Inflammatory macrophage treated with lipopolysaccharide for 4 hours (primary cell): ENCODE measurements around the gene ATOSB.
"Not testable (repeated sequence)": the region's sequence is repeated elsewhere in the genome, so short reads cannot be mapped to it uniquely, and the experiment has no call there.

Experiments
- DNase-seq: peaks from one replicate; pipeline ENCODE4 v3.0.0-alpha.2; 2020

ATOSB gene, protein sequence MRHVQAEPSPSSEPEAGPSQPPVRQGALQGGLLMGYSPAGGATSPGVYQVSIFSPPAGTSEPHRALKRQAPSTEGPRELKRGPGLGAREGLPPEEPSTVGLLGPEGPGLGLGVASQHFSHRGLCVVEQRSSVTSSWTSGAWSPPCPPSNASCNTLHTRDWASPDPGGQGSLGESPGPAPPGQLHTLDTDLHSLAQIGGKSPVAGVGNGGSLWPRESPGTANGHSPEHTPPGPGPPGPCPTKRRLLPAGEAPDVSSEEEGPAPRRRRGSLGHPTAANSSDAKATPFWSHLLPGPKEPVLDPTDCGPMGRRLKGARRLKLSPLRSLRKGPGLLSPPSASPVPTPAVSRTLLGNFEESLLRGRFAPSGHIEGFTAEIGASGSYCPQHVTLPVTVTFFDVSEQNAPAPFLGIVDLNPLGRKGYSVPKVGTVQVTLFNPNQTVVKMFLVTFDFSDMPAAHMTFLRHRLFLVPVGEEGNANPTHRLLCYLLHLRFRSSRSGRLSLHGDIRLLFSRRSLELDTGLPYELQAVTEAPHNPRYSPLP

DNA sequence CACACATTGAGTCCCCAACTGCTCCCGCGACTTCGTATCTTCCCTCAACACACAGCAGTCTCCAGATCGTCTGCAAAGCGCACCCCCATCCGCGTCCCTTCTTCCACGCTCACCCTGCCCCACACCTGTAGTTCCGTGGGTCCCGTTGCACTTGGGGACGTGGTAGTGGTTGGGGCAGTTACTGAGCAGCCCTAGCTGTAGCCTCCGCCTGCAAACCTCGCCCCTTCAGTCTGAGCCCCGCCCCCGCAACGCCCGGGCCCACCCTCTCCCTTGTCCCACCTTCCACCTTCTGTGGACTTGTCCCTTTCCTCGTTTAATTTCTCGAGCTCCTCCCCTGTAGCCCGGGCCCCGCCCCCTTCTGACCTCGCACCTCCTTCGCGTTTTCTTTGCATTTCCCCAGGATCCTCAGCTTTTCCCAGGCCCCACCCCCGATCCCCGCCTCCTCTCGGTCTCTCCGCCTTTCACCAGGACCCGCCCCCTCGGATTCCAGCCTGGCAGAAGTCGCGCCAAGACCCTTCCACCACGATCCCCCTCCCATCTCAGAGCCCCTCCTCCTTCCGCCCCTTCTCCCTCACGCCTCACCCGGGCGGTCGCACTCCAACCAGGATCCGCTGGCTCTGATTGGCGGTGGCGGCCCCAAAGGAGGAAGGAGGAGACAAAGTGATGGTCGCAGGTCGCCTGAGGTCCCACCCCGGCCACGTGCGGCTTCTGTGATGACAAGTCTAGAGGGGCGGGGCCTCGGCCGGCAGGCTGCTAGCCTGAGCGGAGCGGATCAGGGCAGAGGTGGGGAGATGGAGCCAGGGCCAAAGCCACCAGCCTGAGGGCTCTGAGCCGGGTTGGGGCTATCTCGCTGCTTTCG is at the start of gene ATOSB:
Gene ATOSB (minus strand): TSS at position 183 of the 859 bp plus-strand sequence. CDS start 7,588 bp downstream, outside the sequence.
- DNase-seq, result peak; percentile 97

DNA sequence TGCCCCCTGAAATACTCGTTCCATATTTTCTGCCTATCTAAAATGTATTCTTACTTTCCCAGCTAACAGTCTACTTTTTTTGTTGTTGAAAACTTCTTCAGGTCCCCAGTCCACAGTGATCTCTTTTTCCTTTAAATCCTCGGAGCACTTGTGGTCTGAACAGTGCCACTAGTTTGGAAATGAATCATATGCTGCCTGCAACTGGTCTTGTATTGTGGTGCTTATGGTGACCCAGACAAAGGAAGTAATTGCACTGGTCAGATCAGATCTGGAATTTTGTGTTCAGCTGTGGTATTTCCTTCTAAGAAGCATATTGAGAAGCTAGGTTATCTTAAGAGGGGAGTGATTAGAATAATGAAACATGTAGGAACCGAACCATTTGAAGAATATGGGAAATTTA is 49.0 kb upstream of the ATOSB start:
- DNase-seq, result no peak

DNA sequence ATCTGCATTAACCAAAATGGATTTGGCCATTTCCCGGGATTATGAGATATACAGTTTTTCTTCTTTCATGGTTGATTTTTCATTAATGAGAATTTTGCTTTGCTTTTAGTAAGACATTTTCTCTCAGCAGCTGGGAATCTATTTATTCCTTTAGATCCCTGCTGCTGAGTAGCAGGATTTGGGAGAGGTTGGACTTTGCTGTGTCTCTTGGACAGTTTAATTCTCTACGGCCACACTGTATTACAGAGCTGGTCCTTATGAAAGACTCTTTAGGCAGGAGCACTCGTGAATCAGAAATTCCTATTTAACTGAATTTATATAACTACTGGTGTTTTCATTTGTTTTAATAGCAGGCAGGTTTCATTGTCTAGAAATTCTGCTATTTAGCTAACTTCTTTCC is 47.8 kb upstream of the ATOSB start:
- no peak for DNase-seq

DNA sequence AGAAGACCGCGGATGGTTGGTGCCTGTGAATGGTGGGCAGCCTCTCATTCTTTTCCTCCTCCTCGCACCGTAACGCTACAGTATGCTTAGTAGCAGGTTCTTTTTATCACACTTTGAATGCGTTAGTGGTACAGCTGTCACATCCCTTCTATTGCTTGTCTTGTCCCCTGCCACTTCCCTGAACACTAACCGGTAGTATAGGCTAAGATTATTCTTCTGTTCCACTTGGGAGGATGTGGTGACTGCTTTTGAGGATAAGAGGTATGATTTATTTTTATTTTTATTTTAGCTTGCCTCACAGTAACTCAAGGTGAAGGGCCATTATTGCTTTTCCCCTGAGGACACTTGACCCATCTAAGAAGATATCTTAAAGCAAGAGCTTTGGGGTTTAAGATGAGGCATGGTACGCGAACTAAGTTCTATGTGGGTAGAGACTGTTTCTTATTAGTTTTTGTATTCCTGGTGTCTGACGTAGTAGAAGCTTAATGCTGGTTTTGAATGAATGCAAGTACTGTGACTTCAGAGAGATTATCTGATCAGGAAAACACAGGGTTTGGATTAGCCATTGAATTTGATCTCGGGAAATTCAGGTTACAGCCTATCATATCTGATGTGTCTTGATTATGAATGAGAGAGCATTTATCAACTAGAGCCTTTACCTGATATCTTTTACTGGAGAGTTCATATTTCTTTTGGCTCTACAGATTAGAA is 47.1 kb upstream of the ATOSB start:
- peak; percentile 11 for DNase-seq

DNA sequence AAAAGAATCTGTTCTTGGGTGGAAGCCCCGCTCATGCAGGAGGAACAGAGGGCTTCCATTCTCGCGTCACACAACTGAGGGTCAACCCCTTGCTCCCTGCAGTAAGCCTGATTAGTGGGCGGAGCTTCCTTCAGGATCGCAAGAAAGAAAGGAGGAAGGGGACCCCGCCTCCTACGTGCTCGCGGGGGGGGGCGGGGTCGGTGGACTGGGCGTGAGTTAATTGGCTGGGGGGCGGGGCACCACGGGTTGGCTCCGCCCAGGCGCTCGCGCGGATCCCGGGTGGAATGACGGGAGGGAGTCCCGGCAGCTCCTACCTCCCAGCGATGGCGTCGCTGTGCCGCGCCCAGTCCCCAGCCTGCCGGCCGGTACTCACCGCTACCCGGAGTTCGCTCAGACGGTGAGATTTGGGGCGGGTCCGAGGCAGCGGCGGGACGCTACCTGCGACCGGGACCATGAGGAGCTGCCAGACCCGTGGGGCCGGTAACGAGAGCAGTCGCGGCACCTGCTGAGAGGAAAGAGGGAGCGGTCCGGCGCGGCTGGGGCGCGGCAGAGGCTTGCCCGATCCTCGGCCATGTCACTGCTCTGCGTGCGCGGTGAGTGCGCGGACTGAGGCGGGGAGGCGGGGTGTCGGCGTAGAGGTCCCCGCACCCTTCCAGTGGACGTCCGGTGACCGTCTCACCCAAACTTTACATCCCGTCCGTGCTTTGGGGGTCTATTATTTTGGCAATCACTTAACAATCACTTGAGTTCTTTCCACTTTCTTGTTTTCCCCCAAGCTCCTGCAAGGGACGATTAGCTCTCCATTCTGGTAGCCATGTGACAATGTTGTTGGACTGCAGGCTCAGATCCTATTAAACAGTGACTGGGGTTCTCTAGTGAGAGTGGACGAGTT is 46.3 kb upstream of the ATOSB start, which contains the start of gene UNC13B:
Gene UNC13B (plus strand): TSS at position 297 of the 892 bp plus-strand sequence. CDS start 275 bp downstream, at position 572.
- peak; percentile 92 for DNase-seq

DNA sequence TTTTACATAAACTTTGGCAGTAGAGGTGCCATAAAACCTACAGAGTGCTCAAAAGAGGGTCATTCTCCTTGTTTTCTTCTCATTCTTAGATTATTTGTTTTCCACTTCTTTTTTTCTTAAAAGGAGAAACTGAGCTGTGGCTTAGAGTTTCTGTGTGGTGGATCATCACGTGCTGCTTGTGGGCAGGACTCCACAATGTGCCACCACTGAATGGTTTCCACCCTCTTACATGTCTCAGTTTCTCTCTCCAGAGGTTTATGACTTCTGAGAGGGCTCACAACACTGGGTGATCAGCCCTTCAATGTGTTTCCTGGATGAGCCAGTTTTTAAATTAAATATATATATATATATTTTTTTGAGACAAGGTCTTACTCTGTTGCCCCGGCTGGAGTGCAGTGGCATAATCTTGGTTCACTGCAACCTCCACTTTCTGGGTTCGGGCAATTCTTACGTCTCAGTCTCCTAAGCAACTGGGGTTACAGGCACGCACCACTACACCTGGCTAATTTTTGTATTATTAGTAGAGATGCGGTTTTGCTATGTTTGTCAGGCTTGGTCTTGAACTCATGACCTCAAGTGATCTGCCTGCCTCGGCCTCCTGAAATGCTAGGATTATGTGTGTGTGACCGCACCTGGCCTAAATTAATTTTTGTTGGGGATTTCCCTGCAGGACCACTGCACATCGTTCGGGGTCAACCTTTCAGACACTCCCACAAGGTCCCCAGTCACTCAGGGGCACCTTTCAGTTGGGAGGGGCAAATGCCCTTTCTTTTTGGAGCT is 43.0 kb upstream of the ATOSB start:
- no peak for DNase-seq

DNA sequence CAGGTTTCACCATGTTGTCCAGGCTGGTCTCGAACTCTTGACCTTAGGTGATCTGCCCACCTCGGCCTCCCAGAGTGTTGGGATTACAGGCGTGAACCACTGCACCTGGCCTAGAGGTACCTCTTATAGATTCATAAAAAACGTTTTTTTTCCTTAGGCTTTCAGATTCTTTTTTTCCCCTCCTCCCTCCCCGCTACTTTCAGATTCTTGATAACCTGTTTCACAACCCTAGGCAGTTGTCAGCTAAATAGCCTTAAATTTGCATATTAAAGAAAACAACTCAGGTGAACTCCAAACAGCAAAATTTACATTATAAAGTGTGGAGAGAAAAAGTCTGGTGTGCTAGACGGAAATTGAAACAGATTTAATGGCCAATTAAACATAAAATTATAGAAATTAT is 42.2 kb upstream of the ATOSB start:
- not testable (repeated sequence) for DNase-seq

DNA sequence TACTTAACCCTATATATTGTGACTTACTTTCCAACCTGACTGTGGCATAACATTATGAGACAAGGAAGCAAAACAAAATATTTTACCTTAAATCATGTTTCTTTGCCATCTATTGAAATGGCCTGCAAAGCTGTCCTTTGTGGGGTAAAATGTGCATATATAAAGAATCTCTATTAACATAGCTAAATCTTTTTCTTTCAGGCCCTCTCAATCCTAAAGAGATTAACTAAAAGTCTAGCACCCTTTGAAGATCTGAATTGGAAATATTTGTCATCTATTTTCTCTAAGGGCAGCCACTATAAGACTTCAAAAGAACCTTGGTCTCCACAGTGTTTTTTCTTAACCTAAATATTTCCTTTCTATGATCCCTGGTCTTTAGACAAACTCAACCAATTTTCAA is 41.1 kb upstream of the ATOSB start:
- no peak for DNase-seq

DNA sequence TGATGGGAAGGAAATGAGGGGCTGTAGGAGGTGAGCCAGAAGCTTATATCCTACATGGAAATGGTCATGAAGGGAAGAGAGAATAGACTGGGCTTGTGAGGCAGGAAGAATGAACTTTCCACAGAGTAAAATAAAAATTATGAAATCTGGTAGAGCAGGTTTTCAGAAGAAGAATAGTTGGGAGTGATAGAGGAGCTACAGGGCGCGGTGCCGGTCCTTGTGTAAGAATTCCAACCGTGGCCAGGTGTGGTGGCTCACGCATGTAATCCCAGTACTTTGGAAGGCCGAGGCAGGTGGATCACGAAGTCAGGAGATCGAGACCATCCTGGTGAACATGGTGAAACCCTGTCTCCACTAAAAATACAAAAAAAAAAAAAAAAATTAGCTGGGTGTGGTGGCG is 37.3 kb upstream of the ATOSB start:
- DNase-seq, result no peak

DNA sequence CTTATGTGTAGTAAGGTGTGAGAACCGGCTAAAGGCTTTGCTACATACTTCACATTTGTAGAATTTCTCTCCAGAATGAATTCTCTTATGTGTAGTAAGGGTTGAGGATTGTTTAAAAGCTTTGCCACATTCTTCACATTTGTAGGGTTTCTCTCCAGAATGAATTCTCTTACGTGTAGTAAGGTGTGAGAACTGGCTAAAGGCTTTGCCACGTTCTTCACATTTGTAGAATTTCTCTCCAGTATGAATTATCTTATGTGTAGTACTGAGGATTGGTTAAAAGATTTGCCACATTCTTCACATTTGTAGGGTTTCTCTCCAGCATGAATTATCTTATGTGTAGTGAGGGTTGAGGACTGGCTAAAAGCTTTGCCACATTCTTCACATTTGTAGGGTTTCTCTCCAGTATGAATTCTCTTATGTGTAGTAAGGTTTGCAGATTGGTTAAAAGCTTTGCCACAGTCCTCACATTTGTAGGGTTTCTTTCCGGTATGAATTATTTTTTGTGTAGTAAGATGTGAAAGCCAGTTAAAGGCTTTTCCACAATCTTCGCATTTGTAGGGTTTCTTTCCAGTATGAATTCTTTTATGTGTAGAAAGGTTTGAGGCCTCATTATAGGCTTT is 32.4 kb upstream of the ATOSB start:
- DNase-seq, result not testable (repeated sequence)

DNA sequence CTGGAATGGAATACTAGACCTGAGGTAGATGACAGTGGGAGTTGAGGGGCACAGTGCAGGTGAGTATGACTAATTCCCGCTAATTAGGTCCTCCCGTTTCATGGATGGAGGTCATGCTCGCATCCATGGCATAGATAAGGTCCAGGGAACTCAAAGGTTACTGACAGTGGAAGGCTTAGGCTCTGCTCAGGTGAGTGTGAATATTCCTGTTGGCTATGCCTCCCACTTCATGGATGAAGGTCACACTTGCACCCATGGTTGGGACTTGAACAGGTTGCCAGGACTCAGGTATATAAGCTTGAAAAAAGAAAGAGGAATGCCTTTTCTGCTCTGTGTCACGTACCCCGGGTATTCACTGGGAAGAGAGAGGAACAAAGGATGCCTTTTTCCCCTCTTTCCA is 26.4 kb upstream of the ATOSB start:
- DNase-seq, result no peak

DNA sequence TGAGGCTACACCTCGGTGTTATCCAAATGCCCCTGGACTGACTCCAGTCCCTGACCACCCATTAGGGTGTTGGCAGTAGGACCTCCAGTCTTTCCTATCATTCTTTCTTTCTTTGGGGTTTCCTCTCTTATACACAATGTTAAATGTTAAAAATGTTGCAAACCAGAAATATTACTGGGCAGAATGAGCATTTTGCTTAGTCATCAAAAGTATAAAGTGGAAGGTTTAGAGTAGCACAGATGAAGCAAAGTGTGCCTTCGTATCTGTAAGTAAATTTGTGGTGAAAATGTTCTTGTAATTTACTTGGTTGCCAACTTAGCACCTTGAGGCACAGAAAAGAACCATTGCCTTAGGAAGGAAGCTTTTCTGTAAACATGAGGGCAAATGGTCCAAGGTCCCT is 24.4 kb upstream of the ATOSB start:
- DNase-seq, result no peak

DNA sequence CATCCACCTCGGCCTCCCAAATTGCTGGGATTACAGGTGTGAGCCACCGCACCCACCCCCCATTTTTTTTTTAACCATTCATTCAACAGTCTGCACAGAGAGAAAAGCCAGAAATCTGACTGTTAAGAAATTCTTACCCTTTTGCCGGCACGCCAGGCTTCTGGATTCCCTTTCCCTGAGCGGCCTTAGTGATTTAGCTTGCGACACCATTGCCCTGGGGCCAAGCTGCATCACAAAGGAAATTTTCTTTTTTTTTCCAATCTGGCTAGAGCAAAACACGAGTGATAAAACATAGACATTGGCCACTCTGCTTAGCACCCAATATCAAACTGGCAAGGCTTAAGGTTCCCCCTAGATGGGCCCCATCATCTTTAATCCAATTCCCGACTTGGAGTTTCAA is 21.2 kb upstream of the ATOSB start:
- DNase-seq, result no peak

DNA sequence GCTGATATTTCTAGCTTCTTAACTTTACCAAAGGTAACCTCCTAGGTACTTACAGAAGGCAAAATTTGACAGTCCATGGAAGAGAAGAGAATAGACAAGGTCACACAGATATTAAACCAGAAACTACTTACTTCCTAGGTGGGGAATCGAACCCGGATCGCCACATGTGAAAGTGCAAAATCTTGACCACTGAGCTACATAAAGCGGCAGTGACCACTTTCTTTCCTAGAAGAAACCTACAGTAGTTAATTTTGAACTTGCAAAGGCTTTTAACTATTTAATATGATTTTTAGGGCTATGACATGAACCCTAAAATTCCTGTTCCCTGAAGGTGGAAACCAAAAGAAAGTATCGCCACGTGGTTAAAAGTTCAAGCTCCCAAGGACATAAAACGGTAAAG is 20.3 kb upstream of the ATOSB start:
- no peak for DNase-seq

DNA sequence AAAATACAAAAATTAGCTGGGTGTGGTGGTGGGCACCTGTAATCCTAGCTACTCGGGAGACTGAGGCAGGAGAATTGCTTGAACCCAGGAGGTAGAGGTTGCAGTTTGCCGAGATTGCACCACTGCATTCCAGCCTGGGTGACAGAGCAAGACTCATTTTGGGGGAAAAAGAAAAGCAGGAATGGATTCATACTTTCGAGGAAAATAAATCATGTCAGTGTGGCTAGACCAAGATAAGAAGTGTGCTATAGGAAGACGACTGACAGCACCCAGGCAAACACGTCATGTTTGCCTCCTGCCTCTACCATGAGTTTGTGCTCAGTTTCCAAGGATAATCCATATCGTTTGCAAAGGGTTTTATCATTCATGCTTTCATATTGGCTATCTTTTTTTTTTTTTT is 19.3 kb upstream of the ATOSB start:
- DNase-seq, result no peak

DNA sequence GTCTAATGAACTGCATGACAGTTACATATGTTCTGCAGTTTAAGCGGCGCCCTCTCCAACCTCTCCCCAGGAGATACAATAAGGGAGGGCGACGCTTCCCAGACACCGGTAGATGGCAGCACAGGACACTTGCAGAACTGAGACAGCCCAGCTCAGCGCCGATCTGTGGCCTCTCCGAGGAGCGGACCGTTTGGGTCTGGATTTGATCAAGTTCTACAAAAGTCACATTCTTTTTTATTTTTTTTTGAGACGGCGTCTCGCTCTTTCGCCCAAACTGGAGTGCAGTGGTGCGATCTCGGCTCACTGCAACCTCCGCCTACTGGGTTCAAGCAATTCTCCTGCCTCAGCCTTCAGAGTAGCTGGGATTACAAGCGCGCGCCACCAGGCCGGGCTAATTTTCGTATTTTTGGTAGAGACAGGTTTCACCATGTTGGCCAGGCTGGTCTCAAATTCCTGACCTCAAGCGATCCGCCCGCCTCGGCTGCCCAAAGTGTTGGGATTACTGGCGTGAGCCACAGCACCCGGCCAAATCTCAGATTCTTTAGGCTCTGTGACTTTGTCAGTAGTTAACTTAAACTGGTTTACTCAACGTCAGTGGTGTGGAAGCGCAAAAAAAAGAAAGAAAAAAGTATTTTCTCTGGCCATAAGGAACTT is 1.4 kb upstream of the ATOSB start:
- peak; percentile 93 for DNase-seq

DNA sequence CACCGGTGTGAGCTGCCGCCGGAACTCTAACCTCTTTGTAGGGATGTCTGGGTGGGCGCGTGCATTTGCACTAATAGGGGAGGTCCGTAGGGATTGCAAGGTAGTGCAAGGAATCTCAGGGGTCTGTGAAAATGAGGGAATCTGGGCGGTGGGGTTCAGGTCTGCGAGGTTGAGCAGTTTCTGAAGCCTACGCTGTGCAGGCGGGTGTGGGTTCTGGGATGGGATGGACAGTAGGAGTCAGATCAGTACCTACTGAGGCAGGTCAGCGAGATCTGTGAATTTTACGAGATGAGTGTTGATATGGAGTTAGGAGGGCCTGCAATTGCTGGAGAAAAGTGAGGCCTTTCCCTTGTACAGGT is 856 bp upstream of the ATOSB start:
- no peak for DNase-seq

DNA sequence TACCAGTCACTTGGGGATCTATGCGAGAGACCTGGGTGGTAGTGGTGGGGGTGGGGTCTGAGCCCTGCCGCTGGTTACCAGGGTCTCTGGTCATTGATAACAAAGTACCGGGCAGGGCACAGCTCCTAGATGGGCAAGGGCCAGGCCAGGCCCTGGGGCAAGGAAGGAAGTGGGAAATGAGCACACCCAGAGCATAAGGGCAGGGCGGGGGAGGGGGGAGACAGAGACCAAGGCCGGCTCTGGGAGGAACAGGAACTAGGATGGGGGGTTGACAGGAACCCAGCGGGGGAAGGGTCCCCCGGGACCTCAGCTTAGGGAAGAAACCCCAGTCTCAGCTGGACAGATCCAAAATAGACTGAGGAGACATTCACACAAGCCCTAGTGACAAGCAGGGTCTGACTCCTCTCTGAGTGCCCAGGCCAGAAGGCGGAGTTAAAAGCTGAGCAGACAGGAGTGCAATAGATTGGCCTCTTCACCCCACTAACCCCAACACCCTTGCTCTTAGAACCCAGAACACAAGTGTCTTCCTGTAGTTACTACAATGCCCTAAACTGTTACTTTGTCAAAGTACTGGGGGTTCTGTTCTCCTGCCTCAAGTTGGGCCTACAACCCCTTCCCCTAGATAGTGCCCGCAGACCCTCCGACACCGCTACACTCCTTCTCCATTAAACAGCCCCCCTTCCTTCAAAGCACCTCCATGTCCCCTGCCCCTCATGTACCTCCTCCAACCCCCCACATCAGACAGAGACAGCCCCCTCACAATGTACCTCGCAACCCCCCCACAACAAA is 628 bp downstream of the ATOSB start:
- DNase-seq, result peak; percentile 85

DNA sequence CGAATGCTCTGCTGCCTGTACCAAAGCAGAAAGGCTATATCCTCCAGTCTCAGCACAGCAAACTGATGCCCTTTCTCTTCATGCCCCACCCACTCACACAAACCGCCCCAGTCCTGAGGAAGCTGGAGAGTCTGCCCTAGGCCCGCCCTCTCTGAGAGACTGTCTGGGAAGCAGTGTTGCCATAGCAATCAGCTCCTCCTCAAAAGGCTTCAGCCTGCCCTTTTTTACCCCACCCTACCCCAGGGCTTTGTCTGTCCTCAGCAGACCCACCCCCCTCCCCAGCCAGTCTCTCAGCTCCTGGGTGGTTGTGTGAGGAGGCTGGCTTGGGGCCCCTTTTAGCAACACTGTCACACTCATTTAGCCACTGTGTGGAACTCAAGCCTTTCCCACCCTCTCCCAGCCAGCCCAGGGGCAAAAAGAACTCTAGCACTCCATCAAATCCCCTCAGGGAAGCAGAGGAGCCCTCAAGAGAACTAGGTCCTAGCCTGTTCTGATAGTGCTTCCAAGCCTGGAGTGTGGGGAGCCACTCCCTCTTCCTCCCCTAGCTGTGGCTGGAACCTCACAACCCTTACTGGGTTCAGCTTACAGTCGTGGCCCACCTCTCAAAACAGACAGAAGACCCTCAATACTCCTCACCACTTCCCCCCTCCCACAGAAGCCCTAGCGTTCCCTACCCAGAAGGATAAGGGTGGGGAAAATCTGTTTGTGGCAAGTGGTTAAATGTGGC is 1.4 kb downstream of the ATOSB start:
- DNase-seq, result peak; percentile 98
